ENCODE data around the gene MAGEB1. TPM values are rescaled to one million over a fixed set of nuclear protein-coding genes. Genes with fewer than 3 reads are reported as not detected.

The MAGEB1 gene
- total RNA-seq, 1 experiment from 2014 or later = 0.17 TPM

- no peak for DNase-seq
- Histone ChIP-seq H3K56ac (ENCODE audit: insufficient read length, low read depth, low read length) (no peak overlapping the region), H3K27me3 (ENCODE audit: insufficient read depth, low read length) (no peaks in the 10 kb centered on the region), H4K91ac (ENCODE audit: insufficient read length, low read depth, low read length) (no peak overlapping the region), H3K79me1 (ENCODE audit: insufficient read depth, low read depth, low read length, poor library complexity, severe bottlenecking) (no peaks in the 10 kb centered on the region), H3K4me1 (ENCODE audit: insufficient read depth, low read length) (no peaks in the 10 kb centered on the region), H3K9ac (ENCODE audit: extremely low read depth, insufficient read length, low read length) (no peak overlapping the region), H3K4ac (ENCODE audit: low read depth, low read length) (no peak overlapping the region), H3T11ph (ENCODE audit: low read length) (no peak overlapping the region), H2AFZ (ENCODE audit: low read length) (no peak overlapping the region), H2BK15ac (ENCODE audit: low read depth, low read length) (no peak overlapping the region), H2BK120ac (ENCODE audit: low read depth, low read length, poor library complexity, severe bottlenecking) (no peak overlapping the region), H2BK12ac (ENCODE audit: insufficient read length, low read depth, low read length) (no peak overlapping the region), H3K79me2 (ENCODE audit: insufficient read depth, low read length) (no peaks in the 10 kb centered on the region), H2BK20ac (ENCODE audit: low read depth, low read length, poor library complexity, severe bottlenecking) (no peak overlapping the region), H3K23me2 (ENCODE audit: insufficient read length, low read depth, low read length, poor library complexity, severe bottlenecking) (no peaks in the 10 kb centered on the region), H3K14ac (ENCODE audit: insufficient read depth, low read length) (no peak overlapping the region), H2AK5ac (ENCODE audit: insufficient read length, low read length) (no peak overlapping the region), H4K5ac (ENCODE audit: insufficient read length, low read depth, low read length) (no peak overlapping the region), H2BK5ac (ENCODE audit: insufficient read length, low read length) (no peak overlapping the region), H3K18ac (ENCODE audit: insufficient read length, low read depth, low read length) (no peak overlapping the region), H3K4me2 (ENCODE audit: insufficient read depth, insufficient read length, low read length) (no peak overlapping the region), H3K9me3 (ENCODE audit: control insufficient read depth, low read depth, low read length) (no peaks in the 10 kb centered on the region), H4K20me1 (ENCODE audit: control insufficient read depth, insufficient read depth, insufficient read length) (no peaks in the 10 kb centered on the region), H4K8ac (replicated peaks; ENCODE audit: insufficient read length, low read depth, low read length) (no peak overlapping the region), H3K27ac (ENCODE audit: insufficient read length, low read depth, low read length) (no peak overlapping the region), H3K23ac (ENCODE audit: insufficient read length, low read depth, low read length) (no peak overlapping the region)
- Mint-ChIP-seq H3K36me3 (ENCODE audit: insufficient read depth in 1 of 3, low read depth in 3 of 3) (no peaks in the 10 kb centered on the region; a peak in 1 of 7 replicates), H3K9me3 (peaks cover 4 to 49% of the 10 kb centered on the region in 2 experiments; a peak in 4 of 5 replicates), H3K4me3 (no peak overlapping the region), H3K27ac (peak overlapping the region in 1 of 3 experiments; percentile 20; a peak in 1 of 7 replicates), H3K4me1 (0 out of 4 replicates have a peak, but pooled peaks cover 0 to 3% of the 10 kb centered on the region in 2 experiments), H3K27me3 (ENCODE audit: low read depth) (no peaks in the 10 kb centered on the region)
- no peak for TF ChIP-seq CTCF (conservative IDR thresholded peaks at IDR 0.05)
- no CpG with 5 or more reads among the region's 3 CpGs for WGBS (ENCODE audit: extremely low coverage, insufficient read length, low lambda C conversion rate)
These were observed 36.7 kb downstream of the MAGEB1 start for GRCh38 chrX:30283456-30284200.

Data from H9 (cell line).